Sigmoid colon (tissue), 4 donors: ENCODE results near the gene NDUFB2.

Experiments used
- EP300 ChIP-seq, 4 donors: sonication (generic); formaldehyde crosslinking; IDR thresholded peaks; one replicate each; pipeline ENCODE4 v1.6.1; 2017; ENCODE audit warnings: antibody characterized with exemption in 4 of 4
- TF ChIP-seq, protein P1 (sequence below), 4 experiments: fragments of 450-650 bp in 3 of 4; fragments of 200-600 bp in 1 of 4; IDR thresholded peaks; one replicate each; pipeline ENCODE4 v1.5.1; 2016 to 2019; ENCODE audit warnings: antibody characterized with exemption in 4 of 4, mild to moderate bottlenecking in 3 of 4, moderate library complexity in 2 of 4

DNA sequence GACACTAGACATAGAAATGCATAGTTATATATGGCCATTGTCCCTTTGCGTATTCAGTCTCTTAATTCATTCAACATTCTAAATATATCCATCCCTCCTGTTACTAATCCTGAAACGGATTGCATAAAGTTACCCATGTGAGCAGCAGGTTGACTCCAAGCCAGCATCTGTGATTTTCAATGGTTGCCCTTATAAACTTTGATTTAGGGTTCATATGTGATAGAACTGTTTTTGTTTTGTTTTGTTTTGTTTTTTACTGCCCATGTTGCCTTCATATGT, 42.5 kb upstream of the NDUFB2 start:
- TF ChIP-seq, protein P1, sequence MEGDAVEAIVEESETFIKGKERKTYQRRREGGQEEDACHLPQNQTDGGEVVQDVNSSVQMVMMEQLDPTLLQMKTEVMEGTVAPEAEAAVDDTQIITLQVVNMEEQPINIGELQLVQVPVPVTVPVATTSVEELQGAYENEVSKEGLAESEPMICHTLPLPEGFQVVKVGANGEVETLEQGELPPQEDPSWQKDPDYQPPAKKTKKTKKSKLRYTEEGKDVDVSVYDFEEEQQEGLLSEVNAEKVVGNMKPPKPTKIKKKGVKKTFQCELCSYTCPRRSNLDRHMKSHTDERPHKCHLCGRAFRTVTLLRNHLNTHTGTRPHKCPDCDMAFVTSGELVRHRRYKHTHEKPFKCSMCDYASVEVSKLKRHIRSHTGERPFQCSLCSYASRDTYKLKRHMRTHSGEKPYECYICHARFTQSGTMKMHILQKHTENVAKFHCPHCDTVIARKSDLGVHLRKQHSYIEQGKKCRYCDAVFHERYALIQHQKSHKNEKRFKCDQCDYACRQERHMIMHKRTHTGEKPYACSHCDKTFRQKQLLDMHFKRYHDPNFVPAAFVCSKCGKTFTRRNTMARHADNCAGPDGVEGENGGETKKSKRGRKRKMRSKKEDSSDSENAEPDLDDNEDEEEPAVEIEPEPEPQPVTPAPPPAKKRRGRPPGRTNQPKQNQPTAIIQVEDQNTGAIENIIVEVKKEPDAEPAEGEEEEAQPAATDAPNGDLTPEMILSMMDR (IDR thresholded peaks at IDR 0.05), result no peak
- no peak for TF ChIP-seq EP300 (IDR thresholded peaks at IDR 0.05)
